Measurements from ENCODE around the gene ZNF750. TPM values are rescaled to one million over a fixed set of nuclear protein-coding genes. Genes with fewer than 3 reads are reported as not detected.
A peak's percentile ranks its signal among the peaks of the same experiment; 100 is the strongest.

ZNF750 gene
- total and polyA plus RNA-seq, 10 of the 15 experiments (the other 5 are each of a cell fraction or from before 2014, with no cell fraction given): 0.06 TPM; not detected in 9

DNA sequence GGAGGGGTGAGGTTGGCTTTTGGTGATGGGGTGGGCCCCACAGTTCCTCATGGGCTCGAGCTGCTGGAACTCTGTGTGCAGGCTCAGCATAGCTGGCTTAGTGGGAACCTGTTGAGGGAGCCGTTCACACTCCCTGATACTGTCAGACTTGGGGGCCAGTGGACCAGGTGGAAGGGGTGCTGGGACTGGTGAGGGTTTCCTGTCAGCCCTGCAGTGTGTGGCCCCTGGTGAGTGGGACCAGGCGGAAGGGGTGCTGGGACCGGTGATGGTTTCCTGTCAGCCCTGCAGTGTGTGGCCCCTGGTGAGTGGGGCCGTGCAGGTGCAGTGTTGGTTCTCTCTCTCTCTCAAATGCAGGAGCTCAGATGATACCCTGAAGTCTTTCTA is 45.1 kb upstream of the ZNF750 start:
- FAIRE-seq: no peak
- in situ Hi-C loops (cut with MboI): no loop called here
- peak overlapping the region; percentile 20; the same call in 1 of the 2 replicates for H3K27ac ChIP-seq (ENCODE audit: control insufficient read depth, insufficient read depth)
- POLR2A ChIA-PET: no interaction called here
- H3K27me3 ChIP-seq (replicated peaks in 1 of 2; ENCODE audit: control insufficient read depth in 2 of 2, insufficient read depth in 2 of 2, low read length in 1 of 2): no peaks in the 10 kb centered on the region
- SMC1A ChIA-PET (ENCODE audit: uncharacterized antibody, unreplicated experiment): interaction anchor here (1.5 to 1.8 kb wide), 3 partner anchors 14 to 30 kb away, joined by 3 to 7 read pairs (median 5); no protein-coding TSS in a partner anchor
- H3K4me1 ChIP-seq (ENCODE audit: control insufficient read depth, insufficient read depth, low read length): peaks cover 10% of the 10 kb centered on the region
- H4K20me1 ChIP-seq (ENCODE audit: control insufficient read depth, insufficient read depth): no peaks in the 10 kb centered on the region
- no TSS peak for BruUV-seq (replicated peaks)
- 45% methylated on average over 5 of the region's 5 CpGs for WGBS (ENCODE audit: insufficient coverage, insufficient replicate concordance, low lambda C conversion rate, missing lambda C conversion rate)
- no peak overlapping the region for H2AFZ ChIP-seq (ENCODE audit: control insufficient read depth, low read depth, low read length)
- no peak overlapping the region for H3K4me2 ChIP-seq (ENCODE audit: control insufficient read depth, insufficient read depth)
- RAD21 ChIA-PET (ENCODE audit: unreplicated experiment): interaction anchor here (0.9 to 1.3 kb wide), 2 partner anchors 19 to 21 kb away, joined by 4 read pairs; no protein-coding TSS in a partner anchor
- TF ChIP-seq GABPA (IDR thresholded peaks at IDR 0.05; ENCODE audit: low read depth) (peak; percentile 53; the same call in 1 of the 2 replicates), PAX8 (IDR thresholded peaks at IDR 0.05) (no peak)
- intact Hi-C loops (cut with micrococcal nuclease; ENCODE audit: unreplicated experiment): no loop called here
- H3K4me3 ChIP-seq: no peak overlapping the region
- DNase-seq (ENCODE audit: low read depth, low spot score): no peak
- 0 out of 2 replicates have a peak overlapping the region, but pooled peaks have one; percentile 19 for H3K9ac ChIP-seq (ENCODE audit: control insufficient read depth, insufficient read depth, low read length)
- H3K9me3 ChIP-seq (replicated peaks; ENCODE audit: control insufficient read depth, insufficient read depth, low read length): no peaks in the 10 kb centered on the region
- peaks cover 3% of the 10 kb centered on the region for H3K79me2 ChIP-seq (ENCODE audit: control insufficient read depth, insufficient read depth, low read length)
- CTCF ChIA-PET: interaction anchor here (1.1 to 1.7 kb wide), 3 partner anchors 9 to 103 kb away, joined by 3 to 5 read pairs (median 4); no protein-coding TSS in a partner anchor
- ATAC-seq: no peak
- peaks cover 8 to 19% of the 10 kb centered on the region in 2 experiments; a peak in 3 of 4 replicates for H3K36me3 ChIP-seq (ENCODE audit: control insufficient read depth in 2 of 2, insufficient read depth in 2 of 2, low read length in 1 of 2)

DNA sequence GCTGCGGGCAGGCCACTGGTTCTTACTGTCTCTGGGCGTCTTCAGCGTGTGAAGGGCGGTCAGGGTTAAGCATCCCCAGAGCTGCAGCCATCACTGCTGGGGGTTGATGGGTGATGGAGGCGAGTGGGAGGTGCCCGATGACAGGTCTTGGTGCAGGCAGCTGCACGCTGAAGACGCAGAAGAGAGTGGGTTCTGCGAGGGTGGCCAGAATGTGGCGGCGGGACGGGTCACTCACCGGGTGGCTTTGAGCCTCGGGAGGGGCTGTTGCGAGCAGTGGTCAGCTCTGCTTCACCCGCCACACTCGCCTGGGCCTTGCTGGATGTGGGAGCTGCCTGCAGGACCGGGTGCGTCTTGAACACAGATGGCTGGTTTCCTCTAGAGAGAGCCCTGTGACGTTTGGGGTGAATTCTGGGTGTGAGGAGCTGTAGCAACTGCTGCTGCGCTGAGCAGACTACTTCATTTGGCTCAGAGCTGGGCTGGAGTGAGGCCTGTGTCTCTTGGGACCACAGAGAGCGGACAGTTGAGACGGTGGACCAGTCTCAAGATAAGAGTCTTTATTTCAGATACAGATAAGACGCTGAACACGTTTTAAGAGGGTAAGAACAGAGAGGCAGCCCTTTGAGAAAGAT is 44.6 kb upstream of the ZNF750 start:
- 90% methylated on average over 25 of the region's 25 CpGs for WGBS (ENCODE audit: insufficient coverage, insufficient replicate concordance, low lambda C conversion rate, missing lambda C conversion rate)
- intact Hi-C loops (cut with micrococcal nuclease; ENCODE audit: unreplicated experiment) (no loop called here), in situ Hi-C loops (cut with MboI) (no loop called here)
- peak overlapping the region; percentile 20; the same call in 1 of the 2 replicates for H3K27ac ChIP-seq (ENCODE audit: control insufficient read depth, insufficient read depth)
- DNase-seq (ENCODE audit: low read depth, low spot score) (no peak), ATAC-seq (no peak), FAIRE-seq (no peak)
- no TSS peak for BruUV-seq (replicated peaks)
- no peaks in the 10 kb centered on the region for H3K9me3 ChIP-seq (replicated peaks; ENCODE audit: control insufficient read depth, insufficient read depth, low read length)
- H3K4me3 ChIP-seq: no peak overlapping the region
- ChIA-PET RAD21 (ENCODE audit: unreplicated experiment) (interaction anchor here (0.9 to 1.3 kb wide), 2 partner anchors 18 to 20 kb away, joined by 4 read pairs; no protein-coding TSS in a partner anchor), POLR2A (no interaction called here), CTCF (interaction anchor here (1.1 to 1.7 kb wide), 2 partner anchors 8 to 9 kb away, joined by 3 to 4 read pairs; no protein-coding TSS in a partner anchor), SMC1A (ENCODE audit: uncharacterized antibody, unreplicated experiment) (interaction anchor here (0.8 to 1.8 kb wide), 4 partner anchors 13 to 46 kb away, joined by 3 to 7 read pairs (median 4); no protein-coding TSS in a partner anchor)
- H3K4me1 ChIP-seq (ENCODE audit: control insufficient read depth, insufficient read depth, low read length): peaks cover 10% of the 10 kb centered on the region
- H3K36me3 ChIP-seq (ENCODE audit: control insufficient read depth in 2 of 2, insufficient read depth in 2 of 2, low read length in 1 of 2): peaks cover 8 to 19% of the 10 kb centered on the region in 2 experiments; a peak in 3 of 4 replicates
- no peaks in the 10 kb centered on the region for H3K27me3 ChIP-seq (replicated peaks in 1 of 2; ENCODE audit: control insufficient read depth in 2 of 2, insufficient read depth in 2 of 2, low read length in 1 of 2)
- H2AFZ ChIP-seq (ENCODE audit: control insufficient read depth, low read depth, low read length): no peak overlapping the region
- no peaks in the 10 kb centered on the region for H4K20me1 ChIP-seq (ENCODE audit: control insufficient read depth, insufficient read depth)
- H3K9ac ChIP-seq (ENCODE audit: control insufficient read depth, insufficient read depth, low read length): no peak overlapping the region
- no peak overlapping the region for H3K4me2 ChIP-seq (ENCODE audit: control insufficient read depth, insufficient read depth)
- peaks cover 3% of the 10 kb centered on the region for H3K79me2 ChIP-seq (ENCODE audit: control insufficient read depth, insufficient read depth, low read length)
- TF ChIP-seq FOXK2 (IDR thresholded peaks at IDR 0.05) (no peak), SMAD1 (IDR thresholded peaks at IDR 0.05; ENCODE audit: low read depth, partially characterized antibody) (no peak), MYB (IDR thresholded peaks at IDR 0.05; ENCODE audit: borderline replicate concordance, low read depth, low read length) (no peak), RAD51 (IDR thresholded peaks at IDR 0.05) (no peak), RCOR1 (conservative IDR thresholded peaks at IDR 0.05; ENCODE audit: low read depth, low read length) (no peak), SREBF1 (IDR thresholded peaks at IDR 0.05; ENCODE audit: low read length) (no peak), NR2C1 (IDR thresholded peaks at IDR 0.05) (no peak), CREM (IDR thresholded peaks at IDR 0.05; ENCODE audit: low read depth) (no peak), EED (IDR thresholded peaks at IDR 0.05; ENCODE audit: low read depth) (no peak), POLR2AphosphoS5 (IDR thresholded peaks at IDR 0.05; ENCODE audit: low read length) (no peak)
- TF ChIP-seq, protein P1, sequence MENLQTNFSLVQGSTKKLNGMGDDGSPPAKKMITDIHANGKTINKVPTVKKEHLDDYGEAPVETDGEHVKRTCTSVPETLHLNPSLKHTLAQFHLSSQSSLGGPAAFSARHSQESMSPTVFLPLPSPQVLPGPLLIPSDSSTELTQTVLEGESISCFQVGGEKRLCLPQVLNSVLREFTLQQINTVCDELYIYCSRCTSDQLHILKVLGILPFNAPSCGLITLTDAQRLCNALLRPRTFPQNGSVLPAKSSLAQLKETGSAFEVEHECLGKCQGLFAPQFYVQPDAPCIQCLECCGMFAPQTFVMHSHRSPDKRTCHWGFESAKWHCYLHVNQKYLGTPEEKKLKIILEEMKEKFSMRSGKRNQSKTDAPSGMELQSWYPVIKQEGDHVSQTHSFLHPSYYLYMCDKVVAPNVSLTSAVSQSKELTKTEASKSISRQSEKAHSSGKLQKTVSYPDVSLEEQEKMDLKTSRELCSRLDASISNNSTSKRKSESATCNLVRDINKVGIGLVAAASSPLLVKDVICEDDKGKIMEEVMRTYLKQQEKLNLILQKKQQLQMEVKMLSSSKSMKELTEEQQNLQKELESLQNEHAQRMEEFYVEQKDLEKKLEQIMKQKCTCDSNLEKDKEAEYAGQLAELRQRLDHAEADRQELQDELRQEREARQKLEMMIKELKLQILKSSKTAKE (IDR thresholded peaks at IDR 0.05; ENCODE audit: low read depth, poor library complexity, severe bottlenecking): no peak
- TF ChIP-seq, protein P2, sequence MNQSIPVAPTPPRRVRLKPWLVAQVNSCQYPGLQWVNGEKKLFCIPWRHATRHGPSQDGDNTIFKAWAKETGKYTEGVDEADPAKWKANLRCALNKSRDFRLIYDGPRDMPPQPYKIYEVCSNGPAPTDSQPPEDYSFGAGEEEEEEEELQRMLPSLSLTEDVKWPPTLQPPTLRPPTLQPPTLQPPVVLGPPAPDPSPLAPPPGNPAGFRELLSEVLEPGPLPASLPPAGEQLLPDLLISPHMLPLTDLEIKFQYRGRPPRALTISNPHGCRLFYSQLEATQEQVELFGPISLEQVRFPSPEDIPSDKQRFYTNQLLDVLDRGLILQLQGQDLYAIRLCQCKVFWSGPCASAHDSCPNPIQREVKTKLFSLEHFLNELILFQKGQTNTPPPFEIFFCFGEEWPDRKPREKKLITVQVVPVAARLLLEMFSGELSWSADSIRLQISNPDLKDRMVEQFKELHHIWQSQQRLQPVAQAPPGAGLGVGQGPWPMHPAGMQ (IDR thresholded peaks at IDR 0.05; ENCODE audit: borderline replicate concordance): no peak
